GM12891 (cell line): ENCODE data around the gene USP6NL.

ENCODE experiments used
- POLR2A ChIP-seq: IDR thresholded peaks from 2 replicates; pipeline ENCODE4 v1.6.1; 2011; ENCODE audit warnings: low read depth, low read length, control low read depth
- POLR2AphosphoS5 ChIP-seq: IDR thresholded peaks from 2 replicates; pipeline ENCODE4 v1.6.1; 2011; ENCODE audit warnings: low read depth, low read length, control low read depth
- TAF1 ChIP-seq: IDR thresholded peaks from 2 replicates; pipeline ENCODE4 v1.6.1; 2011; ENCODE audit warnings: low read depth, low read length, control low read depth

DNA sequence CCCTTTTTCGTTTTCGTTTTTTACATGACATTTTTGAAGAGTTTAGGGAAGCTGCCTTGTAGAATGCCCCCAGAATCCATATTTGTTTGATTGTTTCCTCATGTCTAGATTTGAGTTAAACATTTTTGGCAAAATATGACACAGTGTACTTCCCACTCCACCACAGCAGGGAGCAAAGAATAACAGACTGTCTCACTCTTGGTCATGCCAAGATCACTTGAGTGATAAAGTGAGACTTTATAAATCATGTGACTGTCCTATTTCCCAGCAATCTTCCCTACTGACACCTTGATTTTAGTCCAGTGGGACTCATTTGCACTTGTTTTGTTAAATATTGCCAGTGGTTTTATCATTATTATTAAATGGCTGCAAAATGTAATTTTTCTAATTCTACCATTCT is 44.4 kb upstream of the USP6NL start:
- TF ChIP-seq POLR2AphosphoS5 (no peak), TAF1 (no peak), POLR2A (no peak)
